Tongue (tissue), 2 donors: Measurements from ENCODE around the gene NCKAP5L. TPM values are rescaled to one million over a fixed set of nuclear protein-coding genes. Genes with fewer than 3 reads are reported as not detected.
"Not testable (repeated sequence)": the region's sequence is repeated elsewhere in the genome, so short reads cannot be mapped to it uniquely, and the experiment has no call there.

Experiments
- DNase-seq: peaks from one replicate; pipeline ENCODE4 v3.0.0-alpha.2; 2015
- total RNA-seq: library from RNA; depleted of rRNA; stranded (reverse); fragments of >200 nt; gene quantifications from one replicate; pipeline ENCODE4 v1.2.3, GENCODE V29; 2014

Gene NCKAP5L
- total RNA-seq, 1 donor from 2014 or later, result 14.3 TPM

DNA sequence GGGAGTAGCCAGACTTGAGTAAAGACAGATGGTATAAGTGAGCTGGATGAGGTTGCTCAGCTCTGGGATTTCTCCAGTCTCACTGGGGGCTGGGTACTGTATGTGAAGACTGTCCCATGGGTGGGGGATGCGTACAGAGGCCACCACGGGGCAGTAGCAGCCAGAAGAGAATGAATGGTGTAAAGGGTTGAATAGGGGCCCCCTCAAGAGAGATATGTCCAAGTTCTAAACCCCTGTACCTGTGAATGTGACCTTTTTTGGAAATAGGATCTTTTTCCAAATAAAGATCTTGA lies 36.5 kb upstream of the NCKAP5L start:
- no peak for DNase-seq

DNA sequence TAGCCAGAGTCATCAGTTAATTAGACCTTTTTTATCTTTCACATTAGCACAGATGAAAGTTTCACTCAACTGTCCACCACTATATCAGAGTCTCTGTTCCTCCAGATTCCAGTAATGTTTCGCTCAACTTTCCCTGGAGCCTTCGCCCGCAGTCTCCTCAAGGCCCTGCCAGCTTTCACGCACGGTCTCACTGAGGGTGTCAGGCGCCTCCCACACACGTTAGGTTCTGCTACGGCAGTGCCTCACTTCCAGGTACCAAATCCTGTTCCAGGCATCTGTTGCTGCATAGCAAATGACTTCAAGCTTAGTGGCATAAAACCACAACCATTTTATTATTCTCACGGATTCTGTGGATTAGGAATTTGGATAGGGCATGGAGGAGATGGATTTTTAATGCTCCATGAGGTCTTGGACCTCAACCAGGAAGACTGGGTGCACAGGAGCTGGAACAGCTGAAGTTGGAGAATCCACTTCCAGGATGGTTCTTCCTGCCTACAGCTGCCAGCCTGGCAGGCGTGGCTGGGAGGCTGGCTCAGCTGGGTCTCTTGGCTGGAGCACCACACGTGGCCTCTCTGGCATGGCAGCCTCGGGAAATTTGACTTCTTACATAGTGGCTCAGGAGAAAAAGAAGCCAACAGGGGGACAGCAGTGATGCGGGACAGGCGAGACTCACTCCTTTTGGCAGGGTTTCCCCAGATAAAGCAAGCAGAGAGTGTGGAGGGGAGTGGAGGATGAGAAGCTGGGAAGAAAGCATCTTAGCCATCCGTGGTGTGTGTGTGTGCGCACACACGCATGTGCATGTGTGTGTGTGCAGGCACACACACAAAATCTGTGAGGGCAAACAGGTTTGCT lies 36.0 kb upstream of the NCKAP5L start:
- DNase-seq, result peak; percentile 95

DNA sequence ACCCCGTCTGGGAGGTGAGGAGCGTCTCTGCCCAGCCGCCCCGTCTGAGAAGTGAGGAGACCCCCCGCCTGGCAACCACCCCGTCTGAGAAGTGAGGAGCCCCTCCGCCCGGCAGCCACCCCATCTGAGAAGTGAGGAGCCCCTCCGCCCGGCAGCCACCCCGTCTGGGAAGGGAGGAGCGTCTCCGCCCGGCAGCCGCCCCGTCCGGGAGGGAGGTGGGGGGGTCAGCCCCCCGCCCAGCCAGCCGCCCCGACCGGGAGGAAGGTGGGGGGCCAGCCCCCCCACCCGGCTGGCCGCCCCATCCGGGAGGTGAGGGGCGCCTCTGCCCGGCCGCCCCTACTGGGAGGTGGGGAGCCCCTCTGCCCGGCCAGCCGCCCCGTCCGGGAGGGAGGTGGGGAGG lies 32.7 kb upstream of the NCKAP5L start:
- not testable (repeated sequence) for DNase-seq

DNA sequence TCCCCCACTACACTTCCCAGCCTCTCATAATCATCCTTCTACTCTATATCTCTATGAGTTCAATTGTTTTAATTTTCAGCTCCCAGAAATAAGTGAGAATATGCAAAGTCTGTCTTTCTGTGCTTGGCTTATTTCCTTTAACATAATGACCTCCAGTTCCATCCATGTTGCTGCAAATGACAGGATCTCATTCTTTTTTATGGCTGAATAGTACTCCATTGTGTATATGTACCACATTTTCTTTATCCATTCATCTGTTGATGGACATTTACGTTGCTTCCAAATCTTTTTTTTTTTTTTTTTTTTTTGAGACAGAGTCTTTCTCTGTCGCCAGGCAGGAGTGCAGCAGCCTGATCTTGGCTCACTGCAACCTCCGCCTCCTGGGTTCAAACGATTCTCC lies 27.7 kb upstream of the NCKAP5L start:
- DNase-seq, result not testable (repeated sequence)

DNA sequence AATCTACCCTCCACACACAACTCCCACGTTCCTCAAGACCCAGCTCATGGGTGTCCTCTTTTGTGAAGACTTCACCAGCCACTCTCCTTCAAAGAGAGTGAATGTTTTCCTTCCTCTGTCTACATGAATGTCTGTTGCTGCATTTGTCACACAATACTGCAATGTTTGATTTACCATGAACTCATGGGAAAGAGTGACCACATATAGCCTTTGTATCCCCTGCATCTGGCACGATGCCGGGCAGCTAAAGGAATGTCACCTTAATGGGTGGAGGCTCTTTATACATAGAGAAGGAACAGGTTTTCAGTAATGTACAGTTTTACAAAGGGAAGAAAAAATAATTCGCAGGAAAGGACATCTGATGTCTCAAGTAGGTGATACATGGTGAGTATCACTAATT lies 26.8 kb upstream of the NCKAP5L start:
- no peak for DNase-seq

DNA sequence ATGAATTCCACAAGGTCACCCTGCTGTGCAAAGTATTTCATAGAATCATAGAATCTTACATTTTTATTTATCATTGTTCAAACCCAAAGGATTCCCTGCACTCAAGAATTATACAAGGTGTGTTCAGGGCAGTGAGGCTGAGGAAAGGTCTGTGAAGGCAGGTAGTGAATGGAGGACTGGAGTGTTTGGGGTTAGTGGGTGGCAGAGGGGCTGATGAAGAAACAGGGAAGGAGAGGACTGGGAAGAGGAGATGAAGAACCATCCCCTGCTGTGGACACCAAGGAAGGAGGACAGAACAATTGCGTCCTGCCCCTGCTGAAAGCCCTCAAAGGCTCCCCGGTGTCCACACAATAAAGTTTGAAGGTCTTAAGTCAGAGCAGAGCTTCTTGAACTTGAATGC lies 25.5 kb upstream of the NCKAP5L start:
- DNase-seq, result no peak

DNA sequence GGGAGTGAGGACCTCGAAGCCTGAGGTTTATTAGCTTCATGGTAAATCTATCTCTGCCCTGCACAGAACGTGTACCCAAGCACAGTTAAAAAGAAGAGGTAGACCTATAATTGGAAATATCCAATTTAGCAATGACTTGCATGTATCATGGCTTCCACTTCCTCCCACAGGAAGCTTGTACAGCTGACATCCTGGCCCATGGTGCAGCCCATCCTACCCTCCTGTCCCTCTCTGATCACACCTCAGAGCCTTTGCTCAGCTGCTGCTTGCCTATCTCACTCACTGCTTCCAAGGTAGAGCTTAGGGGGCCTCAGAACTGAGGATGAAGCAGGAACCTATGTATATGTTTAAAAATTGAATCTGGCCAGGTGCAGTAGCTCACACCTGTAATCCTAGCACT lies 18.9 kb upstream of the NCKAP5L start:
- no peak for DNase-seq

DNA sequence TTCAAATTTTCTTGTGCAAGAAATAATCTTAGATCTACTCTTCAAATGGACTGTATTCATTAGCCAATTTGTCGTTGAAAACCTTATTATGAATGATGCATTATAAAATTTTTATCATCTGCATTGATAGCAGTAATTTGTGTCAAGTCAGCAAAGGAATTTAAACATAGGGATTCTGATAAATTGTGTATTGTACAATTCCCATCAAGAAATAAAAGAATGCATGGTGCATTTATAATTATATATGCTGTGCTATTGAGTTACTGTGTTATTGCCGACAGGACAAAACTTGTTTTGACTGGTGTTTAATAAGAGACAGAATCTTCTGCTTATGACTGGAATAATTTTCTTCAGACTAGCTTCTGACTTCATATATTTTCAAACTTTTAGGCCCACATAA lies 17.8 kb upstream of the NCKAP5L start:
- DNase-seq, result no peak

DNA sequence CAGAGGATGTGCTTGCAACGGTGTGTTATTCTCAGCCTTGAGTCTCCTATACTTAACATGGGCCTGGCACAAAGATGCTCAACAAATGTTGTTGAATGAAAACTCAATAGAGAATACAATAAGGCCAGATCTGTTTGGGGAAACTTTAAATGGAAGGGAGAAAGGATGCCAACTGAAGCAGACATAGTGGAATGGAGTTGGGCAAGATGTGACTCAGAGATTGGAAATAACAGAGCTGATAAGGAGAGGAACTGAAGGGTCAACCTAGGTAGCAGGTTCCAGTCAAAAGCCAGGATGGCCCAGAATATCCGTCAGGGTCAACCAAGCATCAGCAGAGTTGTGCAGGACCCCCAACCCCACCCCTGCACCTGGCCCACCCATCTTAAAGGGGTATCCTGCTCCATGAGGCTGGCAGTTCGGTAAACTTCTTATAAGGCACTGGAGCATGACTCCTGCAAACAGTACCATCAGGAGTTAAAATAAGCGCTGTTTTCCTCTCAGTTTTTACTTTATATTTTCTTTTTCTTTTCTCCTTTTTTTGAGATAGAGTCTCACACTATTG lies 15.7 kb upstream of the NCKAP5L start:
- DNase-seq, result no peak

DNA sequence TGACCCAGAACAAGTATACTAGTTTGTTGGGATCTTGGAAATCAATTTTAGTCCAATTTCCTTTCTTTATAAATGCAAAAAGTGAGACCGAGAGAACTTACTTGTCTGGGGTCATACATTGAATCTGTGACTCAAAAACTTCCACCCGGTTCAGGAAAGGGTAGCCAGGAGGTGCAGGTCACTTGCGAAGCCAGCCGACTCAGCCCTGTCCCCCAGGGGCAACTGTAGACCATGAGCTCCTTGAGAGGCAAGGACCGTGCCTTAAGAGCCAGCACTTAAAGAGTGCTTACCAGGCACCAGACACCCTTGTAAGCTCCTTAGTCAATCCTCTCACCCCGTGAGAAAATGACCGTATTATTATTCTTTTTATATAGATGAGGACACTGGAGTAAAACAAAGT lies 15.2 kb upstream of the NCKAP5L start:
- no peak for DNase-seq

DNA sequence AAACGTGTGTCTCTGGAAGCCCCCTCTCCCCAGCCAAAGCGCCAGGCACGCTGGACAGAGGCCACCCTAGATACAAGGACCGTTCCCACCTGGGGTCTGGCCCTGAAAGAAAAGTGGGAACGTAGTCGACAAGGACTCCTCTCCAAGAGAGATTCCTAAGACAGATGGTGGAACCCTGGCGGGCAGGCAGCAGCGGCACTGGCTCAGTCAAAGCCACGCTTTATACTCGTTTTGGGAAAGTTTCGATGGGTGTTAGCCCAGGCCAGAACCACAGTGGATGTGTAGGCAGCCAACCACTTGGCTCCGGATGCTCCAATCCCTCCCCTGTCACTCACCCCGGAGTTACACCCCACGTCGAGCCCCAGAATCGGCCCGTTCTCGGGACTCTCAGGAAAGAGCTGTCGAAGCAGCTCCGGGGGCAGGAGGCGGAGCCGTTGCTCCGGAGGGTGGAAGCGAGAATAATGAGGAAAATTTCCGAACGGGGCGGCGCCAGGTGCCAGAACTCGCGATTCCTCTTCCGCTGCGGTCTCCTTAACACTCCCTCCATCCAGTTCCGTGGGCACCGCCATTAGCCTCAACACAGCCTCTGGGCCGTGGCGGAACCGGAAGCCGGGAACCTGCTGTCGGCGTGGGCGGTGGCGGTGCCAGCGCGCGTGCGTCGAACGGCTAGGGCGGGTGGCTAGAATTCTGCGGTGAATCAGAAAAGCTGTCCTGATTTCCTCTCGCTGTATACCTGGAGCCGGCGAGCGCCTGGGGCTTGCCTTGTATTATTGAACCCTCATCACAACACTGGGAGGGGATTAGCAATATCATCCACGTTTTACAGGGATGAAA lies 14.5 kb upstream of the NCKAP5L start, which contains the start of gene BCDIN3D:
Gene BCDIN3D, minus strand, starts transcription at position 588 of the 834 bp plus-strand sequence. Its CDS starts 19 bp downstream, at position 569.
- DNase-seq, result peak; percentile 96

DNA sequence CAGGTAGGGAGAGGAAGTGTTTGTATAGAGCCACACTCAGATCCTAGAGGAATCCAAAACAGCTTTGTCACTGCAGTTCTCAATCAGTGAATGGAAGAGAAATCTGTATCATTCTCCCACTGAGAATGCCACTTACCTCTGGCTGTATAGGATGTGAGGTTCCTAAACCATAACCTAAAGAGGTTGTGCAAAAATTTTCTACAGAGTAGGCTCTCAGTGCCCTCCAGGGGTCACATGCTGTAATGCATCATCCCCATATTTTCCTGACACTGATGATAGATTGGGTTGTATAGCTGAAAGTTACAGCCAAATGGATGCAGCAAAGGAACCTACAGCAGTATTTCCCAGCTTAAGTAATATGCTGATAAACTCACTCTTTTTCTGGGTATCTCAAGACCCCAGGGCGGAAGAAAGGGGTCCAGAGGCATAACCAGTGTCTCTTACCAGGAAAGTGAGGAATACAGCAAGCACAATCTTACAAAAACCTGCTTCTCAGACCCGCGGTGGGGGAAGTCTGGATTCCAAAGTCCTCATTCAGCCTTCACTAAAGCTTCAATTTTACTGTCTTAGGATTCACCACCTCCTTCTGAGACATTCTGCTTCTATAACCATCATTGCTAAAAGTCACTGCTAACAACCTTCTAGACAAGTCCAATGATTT lies 10.9 kb upstream of the NCKAP5L start:
- peak; percentile 70 for DNase-seq

DNA sequence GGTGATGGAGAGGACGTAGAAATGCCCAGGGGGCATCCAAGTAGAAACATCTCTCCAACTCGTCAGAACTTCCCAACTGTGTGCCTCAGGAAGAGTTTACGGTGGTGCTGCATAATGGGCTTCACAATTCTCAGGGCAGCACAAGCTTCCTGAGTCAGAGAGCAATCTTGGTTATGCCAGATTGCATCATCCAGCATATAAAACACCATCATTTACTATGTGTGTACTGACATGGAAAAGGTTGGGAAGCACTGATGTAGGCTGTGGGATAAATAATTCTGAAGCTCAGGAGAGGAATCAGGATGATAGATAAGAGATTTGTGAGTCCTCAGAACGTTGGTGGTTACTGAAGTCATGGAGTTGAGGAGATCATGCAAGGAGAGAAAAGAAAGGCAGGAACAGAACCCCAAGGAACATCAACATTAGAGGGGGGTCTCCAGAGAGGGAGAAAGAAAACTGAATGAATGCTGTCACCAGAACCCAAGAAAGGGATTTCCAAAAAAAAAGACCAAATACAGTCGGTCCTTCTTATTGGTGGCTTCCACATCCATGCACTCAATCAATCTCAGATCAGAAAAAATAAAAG lies 4.7 kb upstream of the NCKAP5L start:
- DNase-seq, result no peak

DNA sequence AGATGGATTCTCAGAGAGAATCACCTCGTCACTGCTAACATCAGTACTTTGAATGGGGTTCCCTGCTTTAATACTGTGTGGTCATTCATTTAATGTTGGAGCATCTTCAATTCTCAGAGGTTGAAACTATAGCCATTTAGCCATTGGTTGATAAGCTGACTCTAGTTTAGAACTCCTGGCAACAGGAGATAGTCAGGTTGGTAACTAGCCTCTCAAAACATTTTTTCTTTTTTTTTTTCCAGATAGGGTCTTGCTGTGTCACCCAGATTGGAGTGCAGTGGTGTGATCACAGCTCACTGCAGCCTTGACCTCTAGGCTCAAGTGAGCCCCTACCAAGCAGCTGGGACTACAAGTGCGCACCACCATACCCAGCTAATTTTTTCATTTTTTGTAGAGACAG lies 3.5 kb upstream of the NCKAP5L start:
- no peak for DNase-seq

DNA sequence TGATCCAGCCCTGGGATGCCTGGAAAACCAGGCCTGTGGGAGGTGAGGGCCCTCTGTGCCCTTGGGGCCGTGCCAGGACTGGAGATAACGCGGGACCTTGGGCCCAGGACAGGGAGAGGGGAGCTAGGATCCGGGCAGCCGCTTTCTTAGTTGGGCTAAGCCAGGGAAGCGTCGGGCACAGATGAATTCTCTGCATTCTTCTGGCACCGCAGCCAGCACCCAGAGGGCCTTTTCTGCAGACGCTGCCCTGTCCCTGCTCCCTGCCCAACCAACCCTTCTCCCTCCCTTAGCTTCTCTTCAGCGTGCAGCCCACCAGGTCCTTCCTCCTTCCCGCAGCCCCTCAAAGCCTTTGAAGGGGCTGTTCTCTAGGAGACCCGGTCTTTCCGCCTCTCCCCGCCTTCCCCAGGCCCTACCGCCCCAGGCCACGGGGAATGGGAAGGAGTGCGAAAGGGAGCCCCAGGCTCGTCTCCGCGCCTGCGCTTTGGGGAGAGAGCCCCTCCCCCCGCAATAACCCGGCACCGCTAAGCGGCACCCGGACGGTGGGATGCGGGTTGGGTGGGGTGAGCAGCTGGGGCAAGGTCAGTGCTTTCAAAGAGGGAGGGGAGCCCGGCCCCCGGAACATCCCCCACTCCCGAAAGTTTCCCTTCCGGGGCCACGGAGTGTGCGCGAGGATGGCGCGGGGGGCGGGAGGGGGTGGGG lies 663 bp downstream of the NCKAP5L start:
- DNase-seq, result peak; percentile 91

DNA sequence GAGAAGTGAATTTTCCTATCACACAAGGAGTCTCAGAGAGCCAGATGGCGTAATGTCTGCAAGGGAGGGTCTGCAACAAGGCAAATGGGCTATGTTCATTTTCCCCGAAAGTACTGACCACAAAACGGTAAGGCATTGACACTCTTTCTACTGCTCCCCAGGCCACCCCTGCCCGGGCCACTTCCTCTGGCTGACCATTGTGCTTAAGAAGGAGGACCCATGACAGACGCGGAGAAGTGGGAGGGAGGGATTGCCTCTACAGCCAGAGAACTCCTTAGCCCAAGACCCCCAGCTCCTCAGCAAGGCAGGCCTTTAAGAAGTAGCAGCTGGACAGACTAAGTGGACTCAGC lies 1.2 kb downstream of the NCKAP5L start:
- no peak for DNase-seq

DNA sequence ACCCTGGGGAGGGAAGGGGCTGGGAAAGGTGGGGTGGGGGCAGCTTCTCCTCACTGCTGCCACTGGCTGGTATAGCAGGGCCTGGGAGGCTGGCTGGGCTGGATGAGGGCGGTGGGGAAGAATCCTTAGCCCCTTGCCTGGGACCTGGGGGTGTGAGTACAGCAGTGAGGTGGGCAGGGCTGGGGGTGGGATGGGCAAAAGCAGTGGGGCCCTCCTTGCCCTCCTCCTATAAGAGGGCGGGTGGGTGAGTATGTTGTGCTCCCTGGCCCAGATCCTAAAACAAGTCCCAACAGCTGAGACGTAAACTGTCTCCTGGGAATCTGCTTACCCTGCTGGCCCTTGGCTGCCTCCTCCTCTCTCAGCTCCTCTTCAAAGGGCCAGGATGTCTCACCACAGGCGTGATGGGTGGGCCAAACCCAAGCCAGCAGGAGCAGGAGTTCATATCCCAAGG lies 2.2 kb downstream of the NCKAP5L start:
- DNase-seq, result peak; percentile 77

DNA sequence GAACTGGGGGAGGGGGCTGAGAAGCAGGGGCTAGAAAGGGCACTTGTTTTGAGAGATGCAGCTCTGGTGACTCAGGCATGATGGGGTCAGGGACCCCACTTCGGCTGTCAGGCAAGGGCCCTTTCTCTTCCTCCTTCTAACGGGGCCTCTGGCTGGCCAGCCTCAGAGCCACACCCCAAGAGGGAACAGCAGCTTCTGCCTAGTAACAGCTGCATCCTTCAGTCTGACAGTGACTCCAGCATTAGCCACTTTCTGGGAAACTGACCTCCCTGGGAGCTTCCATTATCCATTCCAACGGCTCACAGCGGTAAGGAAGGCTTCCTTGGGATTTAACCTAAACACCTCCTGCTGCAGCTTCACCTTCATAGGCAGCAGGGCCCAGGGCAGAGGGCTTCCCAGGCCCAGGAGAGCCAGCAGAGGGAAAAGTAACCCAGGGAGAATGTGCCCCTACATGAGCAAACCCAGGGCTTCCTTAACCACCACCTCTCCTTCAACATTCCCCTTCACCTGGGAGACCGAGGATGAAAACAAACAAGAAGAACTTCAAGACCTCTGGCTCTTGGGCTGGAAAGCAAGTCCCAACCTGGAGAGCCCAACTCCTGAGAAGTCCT lies 2.7 kb downstream of the NCKAP5L start:
- peak; percentile 85 for DNase-seq

DNA sequence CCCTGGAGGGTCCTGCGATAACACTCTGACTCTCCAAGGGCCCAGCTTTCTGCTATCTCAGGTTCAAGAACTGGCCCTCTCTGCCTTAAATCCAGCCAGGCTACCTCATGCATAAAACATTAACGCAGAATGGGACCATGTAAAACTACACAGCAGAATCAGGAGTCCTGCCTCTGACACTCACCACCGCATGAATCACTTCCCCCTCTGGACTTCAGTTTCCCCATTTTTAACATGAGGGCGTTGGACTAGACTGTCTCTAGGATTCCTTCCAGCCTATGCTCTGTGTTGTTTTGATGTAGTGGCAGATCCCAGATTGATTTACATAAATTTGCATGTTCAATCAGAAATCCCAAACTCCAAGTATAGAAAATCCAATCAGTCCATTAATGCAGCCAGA lies 3.3 kb downstream of the NCKAP5L start:
- DNase-seq, result no peak

DNA sequence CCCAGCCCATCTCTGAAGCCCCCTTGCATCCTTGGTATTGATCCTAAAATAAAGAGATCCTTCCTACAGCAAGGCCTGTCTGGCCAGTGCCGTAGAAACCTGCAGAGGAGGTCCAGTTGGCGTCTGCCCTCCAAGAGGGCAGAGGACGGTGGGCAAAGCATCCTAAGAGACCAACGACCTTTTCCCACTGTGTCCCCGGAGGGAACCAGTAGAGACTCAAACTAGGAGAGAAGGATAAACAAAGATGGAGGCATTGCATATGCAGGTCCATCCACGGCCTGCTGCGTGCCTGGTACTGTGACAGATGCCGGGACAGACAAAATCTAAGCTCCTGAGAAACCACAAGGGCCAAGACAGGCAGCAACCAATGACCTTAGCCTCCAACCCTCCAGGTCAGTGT lies 3.8 kb downstream of the NCKAP5L start:
- no peak for DNase-seq

DNA sequence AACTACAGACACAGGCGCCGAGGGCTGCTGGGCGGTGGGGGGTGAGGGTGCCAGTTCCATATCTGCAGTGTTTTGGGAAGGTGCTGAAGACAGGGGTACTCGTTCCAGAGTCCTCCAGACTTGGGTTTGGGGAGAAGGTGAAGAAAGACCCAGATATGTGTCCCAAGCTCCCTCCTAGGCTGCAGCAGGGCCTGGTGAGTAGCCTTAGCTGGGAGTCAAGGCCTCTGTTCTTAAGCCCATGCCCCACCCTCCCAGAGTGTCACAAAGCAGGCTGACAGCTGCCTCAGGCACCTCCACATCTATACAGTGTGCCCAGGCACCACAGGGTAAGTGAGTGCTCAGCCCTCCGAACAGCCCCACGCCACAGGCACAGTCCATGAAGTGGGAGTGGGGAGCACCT lies 4.3 kb downstream of the NCKAP5L start:
- no peak for DNase-seq
